B cell (primary cell): ENCODE measurements around the gene GCKR. TPM values are rescaled to one million over a fixed set of nuclear protein-coding genes. Genes with fewer than 3 reads are reported as not detected.

Source experiments
- ATAC-seq: fragments of 200-7000 bp; cut with Tn5 transposase; one replicate; pipeline ENCODE4 v1.10.0; 2021; ENCODE audit warnings: low read depth, mild to moderate bottlenecking, moderate number of reproducible peaks, moderate library complexity
- CTCF ChIA-PET: fragments of 350-600 bp; sonication (Branson Sonifier 250); formaldehyde crosslinking; loops from one replicate; lab custom pipeline; 2021; ENCODE audit warnings: antibody characterized with exemption, inconsistent platforms; lab: Charles Lee
- POLR2A ChIA-PET: fragments of 350-600 bp; sonication (Branson Sonifier 250); formaldehyde crosslinking; loops from one replicate; lab custom pipeline; 2021; ENCODE audit warnings: antibody characterized with exemption; lab: Charles Lee
- DNase-seq: peaks from one replicate; pipeline ENCODE4 v3.0.0; 2013
- H2AFZ ChIP-seq: 2 replicates; pipeline ENCODE4 v1.6.1; 2012; ENCODE audit warnings: mild to moderate bottlenecking, low read depth, low read length; ENCODE audit not compliant: insufficient read depth, poor library complexity, severe bottlenecking
- H3K27ac ChIP-seq, 2 donors: 1 replicate in 1 of 2; 2 replicates in 1 of 2; pipeline ENCODE4 v1.5.1; 2012 to 2013; ENCODE audit warnings: low read length in 2 of 2, mild to moderate bottlenecking in 2 of 2, moderate library complexity in 1 of 2
- H3K27me3 ChIP-seq, 4 experiments: fragments of 200-600 bp in 1 of 4; sonication (generic) in 1 of 4; replicated peaks in 1 of 4; 1 replicate in 2 of 4; 2 replicates in 2 of 4; pipeline versions ENCODE4 v1.6.1 to v1.7.0; 2013 to 2016; ENCODE audit warnings: low read length in 3 of 4, mild to moderate bottlenecking in 2 of 4, mixed read lengths in 1 of 4, moderate library complexity in 1 of 4; ENCODE audit not compliant: insufficient read depth in 4 of 4, control insufficient read depth in 3 of 4; ENCODE audit errors: control extremely low read depth in 1 of 4
- H3K36me3 ChIP-seq, 2 experiments: replicated peaks in 1 of 2; 1 replicate in 1 of 2; 2 replicates in 1 of 2; pipeline versions ENCODE4 v1.6.1 to v1.7.1; 2013; ENCODE audit warnings: low read length in 1 of 2; ENCODE audit not compliant: insufficient read depth in 2 of 2, control insufficient read depth in 1 of 2; ENCODE audit errors: control extremely low read depth in 1 of 2, extremely low read depth in 1 of 2
- H3K4me1 ChIP-seq, 2 donors: fragments of 200-600 bp in 1 of 2; sonication (generic) in 1 of 2; 1 replicate in 1 of 2; 2 replicates in 1 of 2; pipeline versions ENCODE4 v1.5.1 to v1.6.1; 2013 to 2017; ENCODE audit warnings: low read length in 2 of 2; ENCODE audit not compliant: control insufficient read depth in 2 of 2, insufficient read depth in 2 of 2
- H3K4me2 ChIP-seq: replicated peaks from 2 replicates; pipeline ENCODE3; 2012; ENCODE audit warnings: mild to moderate bottlenecking, low read depth, low read length; ENCODE audit not compliant: poor library complexity, severe bottlenecking
- H3K4me3 ChIP-seq, 5 experiments: fragments of 200-600 bp in 1 of 5; sonication (generic) in 1 of 5; 1 replicate in 3 of 5; 2 replicates in 2 of 5; pipeline versions ENCODE4 v1.5.1 to v1.7.0; 2011 to 2016; ENCODE audit warnings: low read length in 4 of 5, mild to moderate bottlenecking in 4 of 5, low read depth in 2 of 5, control low read depth in 1 of 5, moderate library complexity in 1 of 5; ENCODE audit not compliant: insufficient read depth in 1 of 5; ENCODE audit errors: control extremely low read depth in 1 of 5, extremely low read depth in 1 of 5
- H3K79me2 ChIP-seq: fragments of 200-600 bp; sonication (generic); one replicate; pipeline ENCODE4 v1.6.0; 2016; ENCODE audit warnings: low read length; ENCODE audit not compliant: control insufficient read depth, insufficient read depth
- H3K9ac ChIP-seq: fragments of 200-600 bp; sonication (generic); 2 replicates; pipeline ENCODE4 v1.6.1; 2017; ENCODE audit warnings: mild to moderate bottlenecking, low read length, moderate library complexity
- H3K9me3 ChIP-seq, 3 donors: one replicate each; pipeline versions ENCODE4 v1.6.1 to v1.7.1; 2013; ENCODE audit warnings: low read length in 2 of 3; ENCODE audit not compliant: control insufficient read depth in 2 of 3, insufficient read depth in 1 of 3; ENCODE audit errors: control extremely low read depth in 1 of 3
- H4K20me1 ChIP-seq: 2 replicates; pipeline ENCODE4 v1.6.0; 2012; ENCODE audit warnings: mild to moderate bottlenecking, low read length; ENCODE audit not compliant: insufficient read depth, control insufficient read depth, poor library complexity, severe bottlenecking
- H3K27ac Mint-ChIP-seq: one replicate; pipeline ENCODE4 v1.8.0; 2021; ENCODE audit warnings: mixed read lengths
- H3K27me3 Mint-ChIP-seq: one replicate; pipeline ENCODE4 v1.8.0; 2021; ENCODE audit warnings: mixed read lengths
- H3K4me1 Mint-ChIP-seq: one replicate; pipeline ENCODE4 v1.8.0; 2021; ENCODE audit warnings: mixed read lengths
- H3K4me3 Mint-ChIP-seq: one replicate; pipeline ENCODE4 v1.8.0; 2021; ENCODE audit warnings: mixed read lengths
- H3K9me3 Mint-ChIP-seq: one replicate; pipeline ENCODE4 v1.8.0; 2022; ENCODE audit warnings: mixed read lengths; ENCODE audit not compliant: insufficient read depth
- CTCF ChIP-seq: fragments of 200-600 bp; IDR thresholded peaks from one replicate; pipeline ENCODE4 v1.8.0; 2022; ENCODE audit warnings: antibody characterized with exemption, mild to moderate bottlenecking
- EZH2 ChIP-seq: IDR thresholded peaks from 2 replicates; pipeline ENCODE4 v1.6.1; 2012; ENCODE audit warnings: borderline replicate concordance, low read depth, mild to moderate bottlenecking, moderate library complexity, low read length; ENCODE audit not compliant: insufficient read depth, poor library complexity, severe bottlenecking
- WGBS: methylation state at CpG from one replicate; pipeline ENCODE4 v1.1.5; 2013; ENCODE audit warnings: missing lambda C conversion rate; ENCODE audit not compliant: insufficient coverage; 5-methylcytosine and 5-hydroxymethylcytosine counted together
- intact Hi-C: fragments of 100-400 bp; cut with micrococcal nuclease; formaldehyde crosslinking; loops from one replicate; pipeline ENCODE4 v1.10.0; 2022
- polyA plus RNA-seq: library from polyadenylated mRNA; depleted of rRNA; stranded (reverse); fragments of >200 nt; gene quantifications from 2 replicates; pipeline ENCODE4 v1.2.3, GENCODE V29; 2012
- total RNA-seq, 2 donors: library from RNA; stranded (reverse); fragments of 120-200 nt in 1 of 2; gene quantifications; 1 replicate in 1 of 2; 2 replicates in 1 of 2; pipeline versions ENCODE4 v1.2.3 to v1.2.4, GENCODE V29; 2013 to 2022

GCKR gene
- total and polyA plus RNA-seq, 2 donors (not counting 1 experiment from before 2014, with no cell fraction given) = not detected

- intact Hi-C loops = no loop called here
- Histone ChIP-seq H3K27ac (no peak overlapping the region), H3K9ac (no peak overlapping the region), H3K4me2 (no peak overlapping the region), H3K4me3 (no peak overlapping the region), H3K9me3 (peaks cover 0 to 2% (median 0%) of the 10 kb centered on the region in 3 donors), H2AFZ (no peak overlapping the region), H3K36me3 (no peaks in the 10 kb centered on the region), H4K20me1 (no peaks in the 10 kb centered on the region), H3K4me1 (no peaks in the 10 kb centered on the region), H3K27me3 (peaks cover 0 to 37% (median 25%) of the 10 kb centered on the region in 4 experiments), H3K79me2 (no peaks in the 10 kb centered on the region)
- H3K4me3 Mint-ChIP-seq = no peak overlapping the region
- TF ChIP-seq CTCF (no peak), EZH2 (no peak)
- no peaks in the 10 kb centered on the region for H3K4me1 Mint-ChIP-seq
- no peak overlapping the region for H3K27ac Mint-ChIP-seq
- no peak for ATAC-seq
- POLR2A ChIA-PET = no interaction called here
- peaks cover 44% of the 10 kb centered on the region for H3K27me3 Mint-ChIP-seq
- DNase-seq = no peak
- WGBS = 58% methylated on average over 3 of the region's 3 CpGs
- H3K9me3 Mint-ChIP-seq = peaks cover 3% of the 10 kb centered on the region
- CTCF ChIA-PET = interaction anchor here (0.5 to 0.6 kb wide), 2 partner anchors 9 to 169 kb away, joined by 3 read pairs; no protein-coding TSS in a partner anchor
Observed at GRCh38 chr2:27571197-27571596, 74.6 kb downstream of the GCKR start.

GRCh38 chr2:27571681-27572080 lies 75.0 kb downstream of the GCKR start:
- H3K4me1 Mint-ChIP-seq = no peaks in the 10 kb centered on the region
- Histone ChIP-seq H4K20me1 (no peaks in the 10 kb centered on the region), H3K4me2 (no peak overlapping the region), H3K4me3 (no peak overlapping the region), H3K27me3 (peaks cover 0 to 32% (median 21%) of the 10 kb centered on the region in 4 experiments), H3K27ac (no peak overlapping the region), H3K79me2 (no peaks in the 10 kb centered on the region), H3K9ac (no peak overlapping the region), H2AFZ (no peak overlapping the region), H3K4me1 (no peaks in the 10 kb centered on the region), H3K9me3 (peaks cover 0 to 3% (median 0%) of the 10 kb centered on the region in 3 donors), H3K36me3 (no peaks in the 10 kb centered on the region)
- CTCF ChIA-PET = interaction anchor here (0.5 to 0.6 kb wide), 2 partner anchors 9 to 169 kb away, joined by 3 read pairs; no protein-coding TSS in a partner anchor
- H3K4me3 Mint-ChIP-seq = no peak overlapping the region
- DNase-seq = no peak
- intact Hi-C loops = no loop called here
- H3K27me3 Mint-ChIP-seq = peaks cover 40% of the 10 kb centered on the region
- peaks cover 3% of the 10 kb centered on the region for H3K9me3 Mint-ChIP-seq
- ATAC-seq = no peak
- TF ChIP-seq EZH2 (no peak), CTCF (no peak)
- H3K27ac Mint-ChIP-seq = no peak overlapping the region
- POLR2A ChIA-PET = no interaction called here
- 83% methylated on average over 1 of the region's 1 CpG for WGBS
